ENCODE measurements around the gene CEP295NL. TPM values are rescaled to one million over a fixed set of nuclear protein-coding genes. Genes with fewer than 3 reads are reported as not detected.

CEP295NL gene
- total and polyA plus RNA-seq, 9 donors = 0.25 to 8.0 (median 4.4) TPM

GRCh38 chr17:78885956-78886355 lies 17.0 kb downstream of the CEP295NL start:
- 83 to 88% (median 83%) methylated on average over 8 of the region's 8 CpGs for WGBS, 3 donors
- Histone ChIP-seq H3K36me3 (no peaks in the 10 kb centered on the region), H3K27ac (peak overlapping the region; percentile 70 to 84), H3K4me3 (no peak overlapping the region), H3K4me1 (ENCODE audit: insufficient read depth) (peaks cover 31% of the 10 kb centered on the region), H3K9me3 (no peaks in the 10 kb centered on the region), H3K27me3 (no peaks in the 10 kb centered on the region)
- intact Hi-C loops (cut with DNase I) = no loop called here
- TF ChIP-seq CTCF (IDR thresholded peaks at IDR 0.05) (no peak), EP300 (IDR thresholded peaks at IDR 0.05) (no peak), POLR2A (IDR thresholded peaks at IDR 0.05) (no peak)
- no peak for DNase-seq

- no peaks in the 10 kb centered on the region for H3K27me3 ChIP-seq
- no peak for TF ChIP-seq CTCF (IDR thresholded peaks at IDR 0.05)
- TF ChIP-seq EP300 (IDR thresholded peaks at IDR 0.05) = no peak
- no peak for TF ChIP-seq POLR2A (IDR thresholded peaks at IDR 0.05)
- peak overlapping the region; percentile 70 to 84 for H3K27ac ChIP-seq
- 75 to 83% (median 77%) methylated on average over 24 of the region's 24 CpGs for WGBS, 3 donors
- H3K4me3 ChIP-seq = no peak overlapping the region
- H3K36me3 ChIP-seq = no peaks in the 10 kb centered on the region
- peak in 1 of 5 donors; percentile 37 for DNase-seq
- H3K4me1 ChIP-seq (ENCODE audit: insufficient read depth) = peaks cover 33% of the 10 kb centered on the region
- intact Hi-C loops (cut with DNase I) = loop anchor here in 2 of 4 donors (5.0 kb wide), 2 partner anchors 37 to 42 kb away; partner anchors contain the start of gene TIMP2 (in 1 of the 2)
- no peaks in the 10 kb centered on the region for H3K9me3 ChIP-seq
These were observed 17.9 kb downstream of the CEP295NL start for GRCh38 chr17:78884876-78885667.

GRCh38 chr17:78884148-78884825 lies 18.7 kb downstream of the CEP295NL start:
- WGBS, 3 donors = 17 to 18% (median 17%) methylated on average over 20 of the region's 20 CpGs
- H3K4me1 ChIP-seq (ENCODE audit: insufficient read depth) = peaks cover 37% of the 10 kb centered on the region
- no peak for TF ChIP-seq EP300 (IDR thresholded peaks at IDR 0.05)
- no peak for TF ChIP-seq POLR2A (IDR thresholded peaks at IDR 0.05)
- TF ChIP-seq CTCF (IDR thresholded peaks at IDR 0.05) = no peak
- H3K36me3 ChIP-seq = no peaks in the 10 kb centered on the region
- no peak for DNase-seq
- intact Hi-C loops (cut with DNase I) = loop anchor here in 2 of 4 donors (5.0 kb wide), 2 partner anchors 38 to 43 kb away; partner anchors contain the start of gene TIMP2 (in 1 of the 2)
- no peaks in the 10 kb centered on the region for H3K9me3 ChIP-seq
- H3K27ac ChIP-seq = peak overlapping the region; percentile 70 to 84
- H3K27me3 ChIP-seq = no peaks in the 10 kb centered on the region
- H3K4me3 ChIP-seq = peak overlapping the region; percentile 29

GRCh38 chr17:78883533-78884131 lies 19.4 kb downstream of the CEP295NL start:
- H3K4me3 ChIP-seq = peak overlapping the region; percentile 29
- intact Hi-C loops (cut with DNase I) = loop anchor here in 2 of 4 donors (5.0 kb wide), 2 partner anchors 39 to 44 kb away; partner anchors contain the start of gene TIMP2 (in 1 of the 2)
- peak; percentile 50 for TF ChIP-seq POLR2A (IDR thresholded peaks at IDR 0.05)
- TF ChIP-seq CTCF (IDR thresholded peaks at IDR 0.05) = peak in 1 of 3 donors; percentile 25
- peak; percentile 48 for TF ChIP-seq EP300 (IDR thresholded peaks at IDR 0.05)

More at GRCh38 chr17:78883533-78884131, 19.4 kb downstream of the CEP295NL start:
- H3K36me3 ChIP-seq = no peaks in the 10 kb centered on the region
- peaks cover 42% of the 10 kb centered on the region for H3K4me1 ChIP-seq (ENCODE audit: insufficient read depth)
- H3K27me3 ChIP-seq = no peaks in the 10 kb centered on the region
- H3K27ac ChIP-seq = peak overlapping the region; percentile 70 to 84
- 1 to 3% (median 2%) methylated on average over 23 to 24 of the region's 24 CpGs for WGBS, 3 donors
- H3K9me3 ChIP-seq = no peaks in the 10 kb centered on the region
- peak; percentile 77 to 88 (median 86) for DNase-seq
